ENCODE measurements around the gene TMC7. TPM values are rescaled to one million over a fixed set of nuclear protein-coding genes. Genes with fewer than 3 reads are reported as not detected.

TMC7 gene
- total and polyA plus RNA-seq, 2 experiments from 2014 or later: 0.54 to 1.4 TPM

DNA sequence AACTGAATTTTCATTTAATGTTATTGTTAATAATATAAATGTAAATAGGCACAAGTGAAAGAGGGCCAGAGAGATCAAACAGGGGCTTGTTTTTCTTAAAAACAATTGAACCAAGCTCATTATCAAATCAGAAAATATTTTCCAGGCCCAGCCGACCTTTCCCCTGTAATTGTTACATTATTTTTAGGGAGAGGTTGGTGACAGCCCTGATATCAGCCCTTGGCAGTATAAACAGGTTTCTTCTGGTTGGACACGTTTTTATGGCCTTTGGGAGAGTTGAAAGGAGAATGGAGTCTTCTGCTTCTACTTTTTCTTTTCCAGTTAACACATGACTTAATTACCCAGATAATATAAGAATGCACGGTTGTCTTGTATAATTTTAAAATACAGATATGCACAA is 43.7 kb downstream of the TMC7 start:
- Histone ChIP-seq H3K4me2 (ENCODE audit: unreplicated experiment) (no peak overlapping the region), H3K27me3 (replicated peaks; ENCODE audit: insufficient read depth) (no peaks in the 10 kb centered on the region), H3K4me3 (no peak overlapping the region), H2AFZ (no peak overlapping the region), H3K79me2 (ENCODE audit: insufficient read depth) (no peaks in the 10 kb centered on the region), H3F3A (ENCODE audit: insufficient read depth) (no peaks in the 10 kb centered on the region), H3K27ac (no peak overlapping the region), H3K9me3 (ENCODE audit: low read depth) (no peaks in the 10 kb centered on the region), H3K9ac (no peak overlapping the region), H3K9me2 (ENCODE audit: insufficient read depth) (no peaks in the 10 kb centered on the region), H4K20me1 (ENCODE audit: insufficient read depth) (no peaks in the 10 kb centered on the region), H3K4me1 (ENCODE audit: insufficient read depth) (no peaks in the 10 kb centered on the region), H3K36me3 (ENCODE audit: low read depth) (no peaks in the 10 kb centered on the region)
- DNase-seq: no peak
- in situ Hi-C loops (cut with MboI): no loop called here
- 32 to 36% methylated on average over 3 of the region's 3 CpGs for WGBS, 2 experiments (ENCODE audit: low coverage in 1 of 2, low lambda C conversion rate in 2 of 2, missing lambda C conversion rate in 2 of 2)
- TF ChIP-seq EZH2phosphoT487 (IDR thresholded peaks at IDR 0.05; ENCODE audit: insufficient read depth, low read depth): no peak
- no peak for TF ChIP-seq EZH2 (IDR thresholded peaks at IDR 0.05; ENCODE audit: insufficient read depth, poor library complexity, severe bottlenecking)

DNA sequence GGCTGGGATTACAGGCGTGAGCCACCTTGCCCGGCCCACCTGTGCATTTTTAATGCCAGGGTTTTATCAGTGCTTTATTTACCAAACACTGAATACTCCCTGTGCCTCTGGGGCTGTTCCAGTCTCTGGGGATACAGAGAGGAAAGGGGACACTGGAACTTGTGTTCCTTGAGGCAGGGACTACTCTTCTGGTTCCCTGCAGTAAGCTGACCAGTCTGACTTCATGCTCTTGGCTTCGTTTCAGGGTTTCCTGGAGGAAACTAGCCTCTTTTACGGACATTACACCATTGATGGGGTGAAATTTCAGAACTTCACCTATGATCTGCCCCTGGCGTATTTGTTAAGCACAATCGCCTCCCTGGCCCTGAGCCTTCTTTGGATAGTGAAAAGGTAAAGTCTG is 46.2 kb downstream of the TMC7 start:
- Histone ChIP-seq H2AFZ (no peak overlapping the region), H3K9ac (no peak overlapping the region), H4K20me1 (ENCODE audit: insufficient read depth) (no peaks in the 10 kb centered on the region), H3F3A (ENCODE audit: insufficient read depth) (no peaks in the 10 kb centered on the region), H3K9me3 (ENCODE audit: low read depth) (no peaks in the 10 kb centered on the region), H3K4me1 (ENCODE audit: insufficient read depth) (no peaks in the 10 kb centered on the region), H3K9me2 (ENCODE audit: insufficient read depth) (no peaks in the 10 kb centered on the region), H3K4me2 (ENCODE audit: unreplicated experiment) (no peak overlapping the region), H3K27me3 (replicated peaks; ENCODE audit: insufficient read depth) (no peaks in the 10 kb centered on the region), H3K79me2 (ENCODE audit: insufficient read depth) (no peaks in the 10 kb centered on the region), H3K4me3 (no peak overlapping the region), H3K27ac (no peak overlapping the region), H3K36me3 (ENCODE audit: low read depth) (no peaks in the 10 kb centered on the region)
- TF ChIP-seq EZH2phosphoT487 (IDR thresholded peaks at IDR 0.05; ENCODE audit: insufficient read depth, low read depth): no peak
- no peak for TF ChIP-seq EZH2 (IDR thresholded peaks at IDR 0.05; ENCODE audit: insufficient read depth, poor library complexity, severe bottlenecking)
- no peak for DNase-seq
- WGBS, 2 experiments (ENCODE audit: low coverage in 1 of 2, low lambda C conversion rate in 2 of 2, missing lambda C conversion rate in 2 of 2): 75 to 76% methylated on average over 6 of the region's 6 CpGs
- in situ Hi-C loops (cut with MboI): no loop called here

DNA sequence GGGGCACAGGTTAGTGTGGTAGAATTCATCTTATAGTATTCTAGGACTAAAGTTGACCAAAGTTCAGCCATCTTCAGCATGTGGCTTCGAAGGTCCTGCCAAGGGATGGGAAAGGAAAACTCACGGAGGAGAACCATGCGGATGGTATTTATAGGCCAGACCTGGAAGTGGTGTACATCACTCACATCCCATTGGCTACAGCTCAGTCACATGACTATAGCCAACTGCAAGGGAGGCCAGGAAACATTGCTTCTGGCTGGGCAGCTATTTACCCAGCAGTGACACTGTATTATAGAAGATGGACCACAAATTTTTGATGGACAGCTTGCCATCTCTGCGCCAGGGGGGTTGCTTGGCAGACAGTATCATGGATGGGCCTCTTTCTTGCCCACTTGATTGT is 48.0 kb downstream of the TMC7 start:
- no peak overlapping the region for H2AFZ ChIP-seq
- H3K4me2 ChIP-seq (ENCODE audit: unreplicated experiment): no peak overlapping the region
- no peaks in the 10 kb centered on the region for H3K9me3 ChIP-seq (ENCODE audit: low read depth)
- no peaks in the 10 kb centered on the region for H3K9me2 ChIP-seq (ENCODE audit: insufficient read depth)
- H3K4me1 ChIP-seq (ENCODE audit: insufficient read depth): no peaks in the 10 kb centered on the region
- in situ Hi-C loops (cut with MboI): no loop called here
- no peaks in the 10 kb centered on the region for H4K20me1 ChIP-seq (ENCODE audit: insufficient read depth)
- H3K27ac ChIP-seq: no peak overlapping the region
- TF ChIP-seq EZH2 (IDR thresholded peaks at IDR 0.05; ENCODE audit: insufficient read depth, poor library complexity, severe bottlenecking): no peak
- TF ChIP-seq EZH2phosphoT487 (IDR thresholded peaks at IDR 0.05; ENCODE audit: insufficient read depth, low read depth): no peak
- H3K79me2 ChIP-seq (ENCODE audit: insufficient read depth): no peaks in the 10 kb centered on the region
- no peak for DNase-seq
- 66 to 70% methylated on average over 4 of the region's 4 CpGs for WGBS, 2 experiments (ENCODE audit: low coverage in 1 of 2, low lambda C conversion rate in 2 of 2, missing lambda C conversion rate in 2 of 2)
- H3K9ac ChIP-seq: no peak overlapping the region
- H3F3A ChIP-seq (ENCODE audit: insufficient read depth): no peaks in the 10 kb centered on the region
- no peaks in the 10 kb centered on the region for H3K27me3 ChIP-seq (replicated peaks; ENCODE audit: insufficient read depth)
- no peaks in the 10 kb centered on the region for H3K36me3 ChIP-seq (ENCODE audit: low read depth)
- no peak overlapping the region for H3K4me3 ChIP-seq

DNA sequence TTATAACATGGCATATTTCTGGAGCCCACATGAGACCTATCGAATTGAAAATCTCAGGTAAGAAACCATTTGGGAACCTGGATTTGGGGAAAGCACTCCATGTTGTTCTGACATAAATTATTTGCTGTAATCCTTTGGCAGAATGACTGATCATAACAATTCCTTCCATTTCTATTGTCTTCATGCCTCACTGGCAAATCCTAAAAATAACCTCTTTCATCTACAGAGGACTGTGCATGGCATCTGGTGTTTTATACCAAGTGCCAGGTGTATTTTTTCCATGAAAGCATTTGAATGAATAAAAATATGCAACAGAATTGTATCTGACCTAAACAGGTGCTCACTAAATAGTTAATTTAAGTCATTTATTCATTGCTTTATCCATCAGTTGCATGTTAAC is 50.0 kb downstream of the TMC7 start:
- no peaks in the 10 kb centered on the region for H3F3A ChIP-seq (ENCODE audit: insufficient read depth)
- DNase-seq: no peak
- H3K4me3 ChIP-seq: no peak overlapping the region
- H3K9me2 ChIP-seq (ENCODE audit: insufficient read depth): no peaks in the 10 kb centered on the region
- H3K27ac ChIP-seq: no peak overlapping the region
- no peak overlapping the region for H2AFZ ChIP-seq
- H3K4me2 ChIP-seq (ENCODE audit: unreplicated experiment): no peak overlapping the region
- in situ Hi-C loops (cut with MboI): no loop called here
- TF ChIP-seq EZH2phosphoT487 (IDR thresholded peaks at IDR 0.05; ENCODE audit: insufficient read depth, low read depth) (no peak), EZH2 (IDR thresholded peaks at IDR 0.05; ENCODE audit: insufficient read depth, poor library complexity, severe bottlenecking) (no peak)
- no peaks in the 10 kb centered on the region for H3K4me1 ChIP-seq (ENCODE audit: insufficient read depth)
- H3K36me3 ChIP-seq (ENCODE audit: low read depth): no peaks in the 10 kb centered on the region
- H4K20me1 ChIP-seq (ENCODE audit: insufficient read depth): no peaks in the 10 kb centered on the region
- no peaks in the 10 kb centered on the region for H3K9me3 ChIP-seq (ENCODE audit: low read depth)
- H3K79me2 ChIP-seq (ENCODE audit: insufficient read depth): no peaks in the 10 kb centered on the region
- 59 to 67% methylated on average over 1 of the region's 1 CpG for WGBS, 2 experiments (ENCODE audit: low coverage in 1 of 2, low lambda C conversion rate in 2 of 2, missing lambda C conversion rate in 2 of 2)
- H3K27me3 ChIP-seq (replicated peaks; ENCODE audit: insufficient read depth): no peaks in the 10 kb centered on the region
- no peak overlapping the region for H3K9ac ChIP-seq

DNA sequence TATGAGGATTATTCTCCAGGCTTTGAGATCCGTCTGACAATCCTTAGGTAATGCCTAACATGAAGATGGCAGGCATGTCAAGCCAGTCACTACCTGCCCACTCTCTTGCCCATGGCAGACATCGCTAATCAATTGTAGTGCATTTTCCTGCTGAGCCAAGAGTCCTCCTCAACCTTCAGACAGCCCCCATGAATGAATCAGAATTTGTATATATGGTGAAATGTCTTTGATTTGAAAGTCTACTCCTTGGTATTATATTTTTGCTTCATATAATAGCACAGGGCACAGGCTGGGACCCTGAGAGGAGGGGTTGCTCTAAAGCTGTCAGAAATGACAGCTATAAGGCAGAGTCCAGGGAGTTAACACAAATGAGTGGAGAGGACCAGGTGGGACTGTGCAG is 56.7 kb downstream of the TMC7 start:
- no peak for DNase-seq
- H2AFZ ChIP-seq: no peak overlapping the region
- no peak overlapping the region for H3K27ac ChIP-seq
- H3K4me1 ChIP-seq (ENCODE audit: insufficient read depth): no peaks in the 10 kb centered on the region
- in situ Hi-C loops (cut with MboI): no loop called here
- H3K9ac ChIP-seq: no peak overlapping the region
- no peaks in the 10 kb centered on the region for H3K79me2 ChIP-seq (ENCODE audit: insufficient read depth)
- no peaks in the 10 kb centered on the region for H3K36me3 ChIP-seq (ENCODE audit: low read depth)
- H4K20me1 ChIP-seq (ENCODE audit: insufficient read depth): no peaks in the 10 kb centered on the region
- no peaks in the 10 kb centered on the region for H3F3A ChIP-seq (ENCODE audit: insufficient read depth)
- TF ChIP-seq EZH2phosphoT487 (IDR thresholded peaks at IDR 0.05; ENCODE audit: insufficient read depth, low read depth) (no peak), EZH2 (IDR thresholded peaks at IDR 0.05; ENCODE audit: insufficient read depth, poor library complexity, severe bottlenecking) (no peak)
- no peaks in the 10 kb centered on the region for H3K9me3 ChIP-seq (ENCODE audit: low read depth)
- WGBS, 2 experiments (ENCODE audit: low coverage in 1 of 2, low lambda C conversion rate in 2 of 2, missing lambda C conversion rate in 2 of 2): 75 to 80% methylated on average over 2 of the region's 2 CpGs
- H3K9me2 ChIP-seq (ENCODE audit: insufficient read depth): no peaks in the 10 kb centered on the region
- H3K4me3 ChIP-seq: no peak overlapping the region
- no peak overlapping the region for H3K4me2 ChIP-seq (ENCODE audit: unreplicated experiment)
- no peaks in the 10 kb centered on the region for H3K27me3 ChIP-seq (replicated peaks; ENCODE audit: insufficient read depth)

Measured in GM23248 (cell line).